Activated T-helper 9 cell treated with anti-CD3 and anti-CD28 coated beads, Interleukin-2, amount 50 U/mL, for 16 hours (primary cell): ENCODE data around the gene ETFDH.
"Not testable (repeated sequence)": the region's sequence is repeated elsewhere in the genome, so short reads cannot be mapped to it uniquely, and the experiment has no call there.

Experiments used
- DNase-seq: peaks from one replicate; pipeline ENCODE4 v3.0.0-alpha.2; 2020; ENCODE audit warnings: low read depth

Gene ETFDH

DNA sequence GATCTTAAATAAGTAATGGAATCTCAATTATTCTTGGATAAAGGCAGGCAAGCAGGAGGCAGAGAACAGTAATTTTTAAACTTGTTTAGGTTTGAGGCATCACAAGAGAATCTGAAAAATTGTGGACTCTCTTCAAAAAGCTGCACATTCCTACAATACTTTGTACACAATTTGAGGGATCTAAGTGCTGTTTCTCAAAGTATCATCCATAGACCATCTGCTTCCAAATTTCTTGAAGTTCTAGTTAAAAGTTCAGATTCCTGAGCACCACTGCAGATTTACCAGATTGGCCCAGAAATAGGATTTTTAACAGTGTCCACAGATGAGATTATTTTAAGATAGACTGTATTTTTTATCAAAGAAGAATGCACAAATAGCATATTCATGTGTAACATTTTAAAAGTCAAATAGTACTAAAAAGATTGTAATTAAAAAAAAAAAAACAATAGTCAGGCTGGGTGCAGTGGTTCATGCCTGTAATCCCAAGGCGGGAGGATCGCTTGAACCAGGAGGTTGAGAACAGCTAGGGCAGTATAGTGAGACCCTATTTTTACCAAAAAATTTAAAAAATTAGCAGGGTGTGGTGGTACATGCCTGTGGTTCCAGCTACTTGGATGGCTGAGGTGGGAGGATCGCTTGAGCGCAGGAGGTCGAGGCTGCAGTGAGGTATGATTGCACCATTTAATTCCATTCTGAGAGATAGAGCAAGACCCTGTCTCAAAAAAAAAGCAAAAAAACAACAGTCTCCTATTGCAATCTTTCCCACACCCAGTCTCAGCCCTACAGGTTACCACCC, 82.5 kb downstream of the ETFDH start:
- no peak for DNase-seq

DNA sequence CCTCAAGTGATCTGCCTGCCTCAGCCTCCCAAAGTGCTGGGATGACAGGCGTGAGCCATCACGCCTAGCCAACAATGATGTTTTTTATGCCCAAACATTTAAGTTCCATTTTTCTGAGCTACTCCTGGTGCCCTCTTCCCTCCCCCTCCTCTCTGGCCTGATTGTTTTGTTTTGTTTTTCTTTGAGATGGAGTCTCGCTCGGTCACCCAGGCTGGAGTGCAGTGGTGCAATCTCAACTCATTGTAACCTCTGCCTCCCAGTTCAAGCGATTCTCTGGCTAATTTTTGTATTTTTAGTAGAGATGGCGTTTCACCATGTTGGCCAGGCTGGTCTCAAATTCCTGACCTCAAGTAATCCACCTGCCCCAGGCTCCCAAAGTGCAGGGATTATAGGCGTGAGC, 83.7 kb downstream of the ETFDH start:
- not testable (repeated sequence) for DNase-seq

DNA sequence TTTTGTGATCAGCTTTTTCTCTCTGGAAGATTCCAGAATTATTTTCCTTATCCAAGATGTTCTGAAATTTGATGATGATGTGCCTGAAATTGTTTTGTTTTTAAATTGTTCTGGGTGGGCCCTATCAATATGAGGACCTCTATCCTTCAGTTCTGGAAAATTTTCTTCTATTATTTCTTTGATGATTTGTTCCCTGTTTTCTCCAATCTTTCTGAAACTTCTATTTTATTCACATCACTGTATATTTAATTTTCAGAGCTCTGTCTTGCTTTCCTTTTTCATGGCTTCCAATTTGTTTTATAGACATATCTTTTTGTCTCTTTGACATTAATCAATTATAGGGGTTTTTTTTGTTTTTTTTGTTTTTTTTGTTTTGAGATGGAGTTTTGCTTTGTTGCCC, 84.5 kb downstream of the ETFDH start:
- DNase-seq: no peak

DNA sequence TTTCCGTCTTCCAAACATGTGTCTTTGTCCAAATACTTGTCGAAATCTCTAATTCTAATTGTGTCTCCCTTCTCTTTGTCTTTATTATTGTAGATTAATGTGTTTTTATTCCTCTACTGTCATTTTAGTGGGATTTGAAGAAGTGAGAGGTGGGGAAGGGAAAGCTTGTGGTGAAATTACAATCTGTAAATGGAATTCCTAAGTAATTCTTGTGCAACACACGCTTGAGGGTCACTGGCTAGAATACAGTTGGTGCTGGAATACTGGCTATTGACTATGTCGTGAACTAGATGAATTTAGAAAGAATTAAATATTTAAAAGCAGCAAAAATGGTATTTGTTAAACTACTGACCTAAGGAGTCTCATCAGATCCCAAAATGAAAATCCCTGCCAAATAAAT, 86.0 kb downstream of the ETFDH start:
- DNase-seq: no peak

DNA sequence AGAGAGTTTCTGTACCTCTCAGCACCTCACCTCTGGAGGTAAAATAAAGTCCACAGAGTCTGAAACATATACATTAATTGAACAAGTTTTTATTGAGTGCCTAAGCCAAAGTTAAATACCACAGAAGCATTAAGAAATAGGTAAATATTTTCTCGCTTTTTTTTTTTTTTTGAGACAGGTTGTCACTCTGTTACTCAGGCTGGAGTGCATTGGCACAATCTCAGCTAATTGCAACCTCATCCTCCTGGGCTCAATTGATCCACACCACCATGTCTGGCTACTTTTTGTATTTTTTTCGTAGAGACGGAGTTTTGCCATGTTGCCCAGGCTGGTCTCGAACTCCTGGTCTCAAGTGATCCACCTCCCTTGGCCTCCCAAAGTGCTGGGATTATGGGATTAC, 86.6 kb downstream of the ETFDH start:
- no peak for DNase-seq
